Glutamatergic neuron (in vitro differentiated cells): Measurements from ENCODE around the gene KCTD15. TPM values are rescaled to one million over a fixed set of nuclear protein-coding genes. Genes with fewer than 3 reads are reported as not detected.

Experiments used
- DNase-seq: peaks from one replicate; pipeline ENCODE4 v3.0.0; 2022
- H3K27ac Mint-ChIP-seq: one replicate; pipeline ENCODE4 v1.8.0; 2020; ENCODE audit warnings: mild to moderate bottlenecking, mixed read lengths, inconsistent platforms; ENCODE audit not compliant: unreplicated experiment
- H3K27me3 Mint-ChIP-seq: one replicate; pipeline ENCODE4 v1.8.0; 2020; ENCODE audit warnings: mild to moderate bottlenecking, moderate library complexity, mixed read lengths, inconsistent platforms; ENCODE audit not compliant: unreplicated experiment
- H3K36me3 Mint-ChIP-seq: one replicate; pipeline ENCODE4 v1.8.0; 2020; ENCODE audit warnings: mild to moderate bottlenecking, mixed read lengths, inconsistent platforms; ENCODE audit not compliant: unreplicated experiment
- H3K4me1 Mint-ChIP-seq: one replicate; pipeline ENCODE4 v1.8.0; 2020; ENCODE audit warnings: mild to moderate bottlenecking, low read depth, mixed read lengths, inconsistent platforms; ENCODE audit not compliant: unreplicated experiment
- H3K4me3 Mint-ChIP-seq: one replicate; pipeline ENCODE4 v1.8.0; 2020; ENCODE audit warnings: mild to moderate bottlenecking, mixed read lengths, inconsistent platforms; ENCODE audit not compliant: unreplicated experiment
- H3K9me3 Mint-ChIP-seq: one replicate; pipeline ENCODE4 v1.8.0; 2020; ENCODE audit warnings: mild to moderate bottlenecking, moderate library complexity, mixed read lengths, inconsistent platforms; ENCODE audit not compliant: unreplicated experiment
- total RNA-seq: library from RNA; stranded (reverse); fragmentation: NEBNext Ultra II Directional; extraction: Animal tissue kit (Norgen Biotek cat#: 25700); gene quantifications from one replicate; pipeline ENCODE4 v1.2.1, GENCODE V29; 2021; ENCODE audit not compliant: unreplicated experiment
- TF ChIP-seq, protein P1 (sequence below): fragments of 200-600 bp; sonication (generic); IDR thresholded peaks from one replicate; pipeline ENCODE4 v1.5.0; 2021; ENCODE audit not compliant: partially characterized antibody, unreplicated experiment

KCTD15 gene
- total RNA-seq, 1 donor from 2014 or later = 53.4 TPM

DNA sequence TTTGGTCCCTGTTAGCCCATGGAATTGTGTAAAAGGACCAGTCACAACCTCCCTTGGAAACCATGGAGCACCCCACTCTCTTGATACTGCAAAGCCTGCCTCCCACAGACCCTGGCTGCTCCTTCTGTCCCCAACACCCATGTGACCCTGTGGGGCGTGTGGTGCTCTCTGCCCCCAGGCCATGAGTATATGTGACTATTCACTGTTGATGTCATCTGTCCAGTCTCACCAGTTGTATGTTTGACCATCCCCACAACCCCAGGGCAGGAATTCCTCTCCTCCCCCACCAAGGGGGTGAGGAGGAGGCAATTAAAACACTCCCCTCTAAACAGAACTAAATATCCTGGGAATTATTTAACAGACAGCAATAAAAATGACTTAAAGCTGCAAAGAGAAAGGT lies 35.2 kb downstream of the KCTD15 start:
- Mint-ChIP-seq H3K27me3 (no peaks in the 10 kb centered on the region), H3K27ac (no peak overlapping the region), H3K4me3 (no peak overlapping the region), H3K9me3 (no peaks in the 10 kb centered on the region), H3K36me3 (no peaks in the 10 kb centered on the region), H3K4me1 (no peaks in the 10 kb centered on the region)
- no peak for DNase-seq
- TF ChIP-seq, protein P1, sequence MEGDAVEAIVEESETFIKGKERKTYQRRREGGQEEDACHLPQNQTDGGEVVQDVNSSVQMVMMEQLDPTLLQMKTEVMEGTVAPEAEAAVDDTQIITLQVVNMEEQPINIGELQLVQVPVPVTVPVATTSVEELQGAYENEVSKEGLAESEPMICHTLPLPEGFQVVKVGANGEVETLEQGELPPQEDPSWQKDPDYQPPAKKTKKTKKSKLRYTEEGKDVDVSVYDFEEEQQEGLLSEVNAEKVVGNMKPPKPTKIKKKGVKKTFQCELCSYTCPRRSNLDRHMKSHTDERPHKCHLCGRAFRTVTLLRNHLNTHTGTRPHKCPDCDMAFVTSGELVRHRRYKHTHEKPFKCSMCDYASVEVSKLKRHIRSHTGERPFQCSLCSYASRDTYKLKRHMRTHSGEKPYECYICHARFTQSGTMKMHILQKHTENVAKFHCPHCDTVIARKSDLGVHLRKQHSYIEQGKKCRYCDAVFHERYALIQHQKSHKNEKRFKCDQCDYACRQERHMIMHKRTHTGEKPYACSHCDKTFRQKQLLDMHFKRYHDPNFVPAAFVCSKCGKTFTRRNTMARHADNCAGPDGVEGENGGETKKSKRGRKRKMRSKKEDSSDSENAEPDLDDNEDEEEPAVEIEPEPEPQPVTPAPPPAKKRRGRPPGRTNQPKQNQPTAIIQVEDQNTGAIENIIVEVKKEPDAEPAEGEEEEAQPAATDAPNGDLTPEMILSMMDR = no peak

DNA sequence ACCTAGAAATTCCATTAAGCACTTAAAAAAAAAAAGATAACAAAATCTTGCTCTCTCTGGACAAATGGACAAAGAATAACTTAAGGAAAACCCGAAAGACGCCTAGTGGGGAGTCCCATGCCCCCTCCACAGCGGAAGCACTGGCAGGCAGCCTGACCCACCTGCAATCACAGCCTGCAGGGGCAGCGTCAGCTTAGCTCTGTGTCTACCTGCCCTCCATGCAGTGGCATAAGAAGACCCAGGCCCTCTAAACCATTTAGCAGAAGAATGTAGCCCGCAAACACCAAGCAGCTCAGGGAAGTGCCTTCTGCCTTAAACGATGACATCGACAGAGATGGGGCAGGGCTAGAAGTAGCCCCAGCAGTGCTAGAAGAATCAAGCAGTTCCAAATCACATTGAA lies 36.0 kb downstream of the KCTD15 start:
- H3K9me3 Mint-ChIP-seq = no peaks in the 10 kb centered on the region
- TF ChIP-seq, protein P1 = no peak
- H3K36me3 Mint-ChIP-seq = no peaks in the 10 kb centered on the region
- H3K27me3 Mint-ChIP-seq = no peaks in the 10 kb centered on the region
- no peak overlapping the region for H3K27ac Mint-ChIP-seq
- no peaks in the 10 kb centered on the region for H3K4me1 Mint-ChIP-seq
- no peak for DNase-seq
- H3K4me3 Mint-ChIP-seq = no peak overlapping the region

DNA sequence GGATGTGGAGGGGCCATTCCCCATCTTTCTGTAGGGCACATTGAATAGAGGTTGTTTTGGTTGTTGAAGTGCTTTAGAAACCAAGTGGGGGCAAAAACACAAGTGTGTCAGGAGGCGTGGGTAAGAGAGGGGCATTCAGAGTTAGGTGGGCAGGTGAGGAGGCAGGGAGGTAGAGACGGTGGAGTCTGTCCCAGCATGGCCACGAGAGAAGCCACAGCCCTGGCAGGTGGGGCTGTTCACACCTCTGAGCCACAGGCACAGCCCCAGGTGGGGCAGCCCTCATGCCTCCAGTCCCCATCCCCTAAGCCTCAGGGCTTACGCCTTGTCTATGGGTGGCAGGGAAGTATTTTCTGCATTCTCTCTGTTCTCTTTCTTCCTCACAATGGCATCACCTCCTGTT lies 43.7 kb downstream of the KCTD15 start:
- Mint-ChIP-seq H3K4me3 (no peak overlapping the region), H3K27me3 (peaks cover 2% of the 10 kb centered on the region), H3K9me3 (no peaks in the 10 kb centered on the region), H3K27ac (no peak overlapping the region), H3K36me3 (no peaks in the 10 kb centered on the region), H3K4me1 (no peaks in the 10 kb centered on the region)
- DNase-seq = no peak
- TF ChIP-seq, protein P1 = no peak

DNA sequence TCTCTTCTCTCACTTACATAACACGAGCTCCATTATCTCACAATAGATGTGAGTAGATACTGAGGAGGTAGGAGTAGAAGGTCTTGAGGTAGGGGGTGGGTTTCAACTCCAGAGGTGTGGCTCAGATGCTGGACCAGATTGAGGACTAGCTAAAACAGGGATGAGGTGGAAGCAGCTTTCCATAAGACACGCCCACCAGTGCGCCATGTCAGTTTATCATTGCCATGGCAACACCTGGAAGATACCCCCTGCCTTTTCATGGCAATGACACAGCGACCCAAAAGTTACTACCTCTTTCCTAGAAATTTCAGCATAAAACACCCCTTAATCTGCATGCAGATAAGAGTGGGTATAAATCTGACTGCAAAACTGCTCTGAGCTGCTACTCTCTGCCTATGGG lies 44.1 kb downstream of the KCTD15 start:
- TF ChIP-seq, protein P1 = no peak
- Mint-ChIP-seq H3K4me3 (no peak overlapping the region), H3K27me3 (peaks cover 2% of the 10 kb centered on the region), H3K4me1 (no peaks in the 10 kb centered on the region), H3K9me3 (no peaks in the 10 kb centered on the region), H3K27ac (no peak overlapping the region), H3K36me3 (no peaks in the 10 kb centered on the region)
- no peak for DNase-seq

DNA sequence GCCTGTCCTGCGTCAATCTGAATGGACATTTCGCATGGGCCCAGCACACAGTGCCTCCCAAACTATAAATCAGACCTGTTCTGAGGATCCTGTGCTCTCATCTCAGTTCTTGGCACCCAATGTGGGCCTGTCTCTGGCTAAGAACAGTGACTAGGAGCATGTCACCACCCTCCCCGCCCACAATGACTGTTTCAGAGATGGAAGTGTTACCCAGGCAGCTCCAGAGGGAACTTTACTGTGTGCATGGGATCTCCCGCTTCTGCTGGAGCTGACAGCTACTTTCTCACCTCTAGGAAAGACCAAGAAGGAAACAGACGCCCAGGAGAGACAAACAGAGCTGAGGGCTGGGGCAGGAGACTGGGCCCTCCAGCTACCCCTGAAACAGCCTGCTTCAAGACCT lies 45.0 kb downstream of the KCTD15 start:
- Mint-ChIP-seq H3K27ac (no peak overlapping the region), H3K4me1 (no peaks in the 10 kb centered on the region), H3K36me3 (no peaks in the 10 kb centered on the region), H3K4me3 (no peak overlapping the region), H3K27me3 (peaks cover 2% of the 10 kb centered on the region), H3K9me3 (no peaks in the 10 kb centered on the region)
- TF ChIP-seq, protein P1 = no peak
- DNase-seq = no peak
